Muscle of arm (tissue), 12 donors: ENCODE data around the gene ANKRD13D. TPM values are rescaled to one million over a fixed set of nuclear protein-coding genes. Genes with fewer than 3 reads are reported as not detected.

Experiments
- polyA plus RNA-seq, 12 donors: library from polyadenylated mRNA; unstranded; fragments of 120-200 nt; gene quantifications; one replicate each; pipeline ENCODE4 v1.2.1, GENCODE V29; 2013; ENCODE audit not compliant: insufficient read length in 12 of 12

ANKRD13D gene
- polyA plus RNA-seq, 12 donors = 18.8 to 47.7 (median 24.5) TPM; not detected in 1

Other genes with a start within 250 kb of the ANKRD13D start
- 10 to 100 TPM in 9 of 12 donors, 1 to 10 TPM in 2, not detected in 1; 7.4 to 20.7 (median 11.6) TPM for gene RHOD, start 232.5 kb upstream of the ANKRD13D start, polyA plus RNA-seq
- 100 to 1,000 TPM in 1 of 12 donors, 10 to 100 TPM in 11; 51.7 to 115 (median 57.1) TPM for gene KDM2A, start 170.0 kb upstream of the ANKRD13D start, polyA plus RNA-seq
- gene GRK2, start 22.8 kb upstream of the ANKRD13D start, polyA plus RNA-seq = 10 to 100 TPM in 11 of 12 donors, not detected in 1; 40.2 to 56.4 (median 48.0) TPM
- gene SSH3, start 14.2 kb downstream of the ANKRD13D start, polyA plus RNA-seq = 10 to 100 TPM in 11 of 12 donors, not detected in 1; 11.8 to 24.5 (median 15.3) TPM
- 10 to 100 TPM in 11 of 12 donors, not detected in 1; 19.0 to 36.9 (median 25.9) TPM for gene POLD4, start 64.2 kb downstream of the ANKRD13D start, polyA plus RNA-seq
- gene CLCF1, start 84.3 kb downstream of the ANKRD13D start, polyA plus RNA-seq = 1 to 10 TPM in 11 of 12 donors, not detected in 1; 2.2 to 8.6 (median 3.2) TPM
- 10 to 100 TPM in 3 of 12 donors, 1 to 10 TPM in 8, not detected in 1; 6.6 to 34.1 (median 8.0) TPM for gene RAD9A, start 102.7 kb downstream of the ANKRD13D start, polyA plus RNA-seq
- 100 to 1,000 TPM in 8 of 12 donors, 10 to 100 TPM in 3, not detected in 1; 92.1 to 180 (median 109) TPM for gene PPP1CA, start 112.6 kb downstream of the ANKRD13D start, polyA plus RNA-seq
- gene TBC1D10C, start 114.8 kb downstream of the ANKRD13D start, polyA plus RNA-seq = 1 to 10 TPM in 11 of 12 donors, not detected in 1; 2.1 to 9.2 (median 4.4) TPM
- 10 to 100 TPM in 11 of 12 donors, not detected in 1; 23.9 to 76.7 (median 53.6) TPM for gene CARNS1, start 126.4 kb downstream of the ANKRD13D start, polyA plus RNA-seq
- 10 to 100 TPM in 11 of 12 donors, not detected in 1; 29.4 to 60.0 (median 32.1) TPM for gene RPS6KB2, start 139.2 kb downstream of the ANKRD13D start, polyA plus RNA-seq
- 1 to 10 TPM in 4 of 12 donors, under 1 TPM in 6, not detected in 2; 0.50 to 7.2 (median 0.84) TPM for gene PTPRCAP, start 148.4 kb downstream of the ANKRD13D start, polyA plus RNA-seq
- 10 to 100 TPM in 11 of 12 donors, not detected in 1; 20.0 to 56.3 (median 24.2) TPM for gene CORO1B, start 154.2 kb downstream of the ANKRD13D start, polyA plus RNA-seq
- gene GPR152, start 163.4 kb downstream of the ANKRD13D start, polyA plus RNA-seq = not detected
- 1 to 10 TPM in 5 of 12 donors, under 1 TPM in 5, not detected in 2; 0.41 to 1.7 (median 1.0) TPM for gene CABP4, start 166.1 kb downstream of the ANKRD13D start, polyA plus RNA-seq
- 10 to 100 TPM in 11 of 12 donors, not detected in 1; 35.2 to 73.5 (median 46.2) TPM for gene TMEM134, start 179.9 kb downstream of the ANKRD13D start, polyA plus RNA-seq
- 10 to 100 TPM in 11 of 12 donors, not detected in 1; 33.7 to 50.2 (median 41.7) TPM for gene AIP, start 193.7 kb downstream of the ANKRD13D start, polyA plus RNA-seq
- gene PITPNM1, start 216.1 kb downstream of the ANKRD13D start, polyA plus RNA-seq = 10 to 100 TPM in 2 of 12 donors, 1 to 10 TPM in 9, not detected in 1; 4.7 to 52.6 (median 6.4) TPM
- gene CDK2AP2, start 218.9 kb downstream of the ANKRD13D start, polyA plus RNA-seq = 10 to 100 TPM in 11 of 12 donors, not detected in 1; 12.7 to 27.8 (median 16.3) TPM
- gene CABP2, start 234.1 kb downstream of the ANKRD13D start, polyA plus RNA-seq = not detected